Muscle layer of colon (tissue), 2 donors: ENCODE measurements around the gene GAGE13.
"Not testable (repeated sequence)": the region's sequence is repeated elsewhere in the genome, so short reads cannot be mapped to it uniquely, and the experiment has no call there.

ENCODE experiments used
- H3K27ac ChIP-seq: one replicate; pipeline ENCODE4 v1.7.0; 2013; ENCODE audit warnings: low read depth, mild to moderate bottlenecking, low read length, moderate library complexity
- H3K27me3 ChIP-seq, 2 donors: one replicate each; pipeline ENCODE4 v1.7.0; 2013; ENCODE audit warnings: low read length in 2 of 2, mild to moderate bottlenecking in 2 of 2; ENCODE audit not compliant: insufficient read depth in 2 of 2, control insufficient read depth in 1 of 2
- H3K36me3 ChIP-seq: one replicate; pipeline ENCODE4 v1.7.0; 2013; ENCODE audit warnings: mild to moderate bottlenecking, low read length; ENCODE audit not compliant: insufficient read depth
- H3K4me1 ChIP-seq: one replicate; pipeline ENCODE4 v1.7.0; 2013; ENCODE audit warnings: mild to moderate bottlenecking, low read length; ENCODE audit not compliant: insufficient read depth
- H3K4me3 ChIP-seq, 2 donors: one replicate each; pipeline ENCODE4 v1.7.0; 2013; ENCODE audit warnings: low read length in 2 of 2, low read depth in 1 of 2, mild to moderate bottlenecking in 1 of 2, moderate library complexity in 1 of 2
- H3K9ac ChIP-seq: one replicate; pipeline ENCODE4 v1.7.0; 2013; ENCODE audit warnings: low read length
- H3K9me3 ChIP-seq: one replicate; pipeline ENCODE4 v1.7.0; 2013; ENCODE audit warnings: mild to moderate bottlenecking, low read length
- donor health status: abdominal sarcoma.
- donor health status: Adenocarcinoma of cecum.

GAGE13 gene

GRCh38 chrX:49303346-49303745 lies 28.0 kb upstream of the GAGE13 start, which contains the start of gene GAGE10:
Gene GAGE10 (plus strand): TSS chrX:49303646. CDS start chrX:49304860, 1,214 bp downstream.
- Histone ChIP-seq H3K36me3 (no peaks in the 10 kb centered on the region), H3K4me3 (no peak within 1 kb of the TSS), H3K27ac (no peak within 1 kb of the TSS), H3K27me3 (peaks cover 0 to 8% of the 10 kb centered on the region in 2 donors), H3K9ac (no peak within 1 kb of the TSS), H3K4me1 (no peaks in the 10 kb centered on the region), H3K9me3 (no peaks in the 10 kb centered on the region)

- not testable (repeated sequence) for H3K27ac ChIP-seq
These were observed 23.6 kb upstream of the GAGE13 start for GRCh38 chrX:49307775-49308174.

GRCh38 chrX:49308604-49309269 lies 22.6 kb upstream of the GAGE13 start:
- peak overlapping the region; percentile 9 for H3K27ac ChIP-seq
- H3K9ac ChIP-seq = no peak overlapping the region
- H3K27me3 ChIP-seq = no peaks in the 10 kb centered on the region
- H3K9me3 ChIP-seq = no peaks in the 10 kb centered on the region
- H3K36me3 ChIP-seq = no peaks in the 10 kb centered on the region
- peak overlapping the region in 1 of 2 donors; percentile 58 for H3K4me3 ChIP-seq
- H3K4me1 ChIP-seq = no peaks in the 10 kb centered on the region

More at GRCh38 chrX:49307775-49308174, 23.6 kb upstream of the GAGE13 start:
- H3K4me1 ChIP-seq, H3K27me3 ChIP-seq, H3K9me3 ChIP-seq, H3K4me3 ChIP-seq, H3K36me3 ChIP-seq, H3K9ac ChIP-seq: not testable (repeated sequence)

- Histone ChIP-seq H3K4me3 (peak overlapping the region in 1 of 2 donors; percentile 58), H3K4me1 (no peaks in the 10 kb centered on the region), H3K27ac (peak overlapping the region; percentile 43), H3K36me3 (no peaks in the 10 kb centered on the region), H3K9ac (peak overlapping the region; percentile 19), H3K9me3 (no peaks in the 10 kb centered on the region), H3K27me3 (no peaks in the 10 kb centered on the region)
These were observed 21.9 kb upstream of the GAGE13 start for GRCh38 chrX:49309401-49309981.

- Histone ChIP-seq H3K36me3 (no peaks in the 10 kb centered on the region), H3K9ac (no peak overlapping the region), H3K4me3 (peak overlapping the region in 1 of 2 donors; percentile 58), H3K9me3 (no peaks in the 10 kb centered on the region), H3K27me3 (no peaks in the 10 kb centered on the region), H3K4me1 (no peaks in the 10 kb centered on the region), H3K27ac (no peak overlapping the region)
These were observed 21.0 kb upstream of the GAGE13 start for GRCh38 chrX:49310371-49310770.

- H3K4me3 ChIP-seq = no peak overlapping the region
- no peaks in the 10 kb centered on the region for H3K36me3 ChIP-seq
- no peaks in the 10 kb centered on the region for H3K27me3 ChIP-seq
- no peaks in the 10 kb centered on the region for H3K9me3 ChIP-seq
- no peaks in the 10 kb centered on the region for H3K4me1 ChIP-seq
- no peak overlapping the region for H3K27ac ChIP-seq
- no peak overlapping the region for H3K9ac ChIP-seq
These were observed 19.2 kb upstream of the GAGE13 start for GRCh38 chrX:49312176-49312575.

- Histone ChIP-seq H3K4me1 (no peaks in the 10 kb centered on the region), H3K36me3 (no peaks in the 10 kb centered on the region), H3K9me3 (no peaks in the 10 kb centered on the region), H3K27me3 (no peaks in the 10 kb centered on the region), H3K27ac (no peak overlapping the region), H3K4me3 (no peak overlapping the region), H3K9ac (no peak overlapping the region)
These were observed 15.3 kb upstream of the GAGE13 start for GRCh38 chrX:49316085-49316484.

- H3K9ac ChIP-seq, H3K4me3 ChIP-seq, H3K36me3 ChIP-seq, H3K4me1 ChIP-seq, H3K9me3 ChIP-seq, H3K27ac ChIP-seq, H3K27me3 ChIP-seq: not testable (repeated sequence)
These were observed 9.6 kb upstream of the GAGE13 start, which contains the start of gene GAGE12J for GRCh38 chrX:49321737-49322136. Gene GAGE12J (plus strand): TSS chrX:49322037. CDS start chrX:49323194, 1,157 bp downstream.

- not testable (repeated sequence) for H3K27me3 ChIP-seq, H3K27ac ChIP-seq, H3K4me1 ChIP-seq, H3K4me3 ChIP-seq, H3K9ac ChIP-seq, H3K9me3 ChIP-seq, H3K36me3 ChIP-seq
These were observed 9.1 kb upstream of the GAGE13 start for GRCh38 chrX:49322266-49322665.

GRCh38 chrX:49323735-49324134 lies 7.6 kb upstream of the GAGE13 start:
- not testable (repeated sequence) for H3K4me1 ChIP-seq, H3K4me3 ChIP-seq, H3K9me3 ChIP-seq, H3K27me3 ChIP-seq, H3K36me3 ChIP-seq, H3K9ac ChIP-seq, H3K27ac ChIP-seq

GRCh38 chrX:49330421-49330820 lies 961 bp upstream of the GAGE13 start:
- not testable (repeated sequence) for H3K4me1 ChIP-seq, H3K27me3 ChIP-seq, H3K4me3 ChIP-seq, H3K9ac ChIP-seq, H3K9me3 ChIP-seq, H3K36me3 ChIP-seq, H3K27ac ChIP-seq

- not testable (repeated sequence) for H3K9me3 ChIP-seq, H3K9ac ChIP-seq, H3K4me3 ChIP-seq, H3K27me3 ChIP-seq, H3K4me1 ChIP-seq, H3K27ac ChIP-seq, H3K36me3 ChIP-seq
These were observed 459 bp downstream of the GAGE13 start for GRCh38 chrX:49331841-49332240.
